Stimulated activated naive CD8-positive, alpha-beta T cell treated with anti-CD3 and anti-CD28 coated beads, Interleukin-15, Interleukin-2, amounts not matched to agents 100 U/mL and 50 U/mL, for 24 hours (primary cell): Measurements from ENCODE around the gene LRRIQ4.
A peak's percentile ranks its signal among the peaks of the same experiment; 100 is the strongest.

Source experiments
- ATAC-seq: fragments of 150-1000 bp; cut with Tn5 transposase; one replicate; pipeline ENCODE4 v1.10.0; 2021
- DNase-seq: peaks from one replicate; pipeline ENCODE4 v3.0.0; 2021

Gene LRRIQ4

DNA sequence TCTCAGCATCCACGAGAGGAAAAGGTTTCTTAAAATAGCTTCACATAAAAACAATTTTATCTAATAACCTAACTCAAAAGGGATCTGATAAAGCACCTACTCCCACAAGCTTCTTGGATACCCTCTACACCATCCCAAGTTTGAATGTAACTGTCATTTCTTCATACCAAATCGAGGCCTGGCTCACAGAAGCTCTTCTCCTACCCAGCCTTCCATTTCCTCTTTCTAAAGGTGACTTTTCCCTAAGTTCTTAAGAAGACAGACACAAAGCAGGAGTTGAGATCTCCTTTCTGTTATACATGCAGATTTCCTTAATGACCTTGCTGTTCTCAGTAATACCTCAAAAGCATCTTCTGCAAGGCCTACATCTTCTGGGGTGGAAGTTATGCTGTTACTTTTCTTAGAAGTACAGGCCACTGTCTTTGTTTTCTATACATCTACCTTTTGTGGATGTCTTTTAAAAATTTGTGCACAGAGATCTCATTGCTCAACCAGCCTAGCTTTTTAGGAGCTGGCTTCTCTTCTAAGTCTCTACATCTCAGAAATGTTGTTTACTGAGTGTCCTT, 3.4 kb upstream of the LRRIQ4 start:
- DNase-seq: no peak
- no peak for ATAC-seq

DNA sequence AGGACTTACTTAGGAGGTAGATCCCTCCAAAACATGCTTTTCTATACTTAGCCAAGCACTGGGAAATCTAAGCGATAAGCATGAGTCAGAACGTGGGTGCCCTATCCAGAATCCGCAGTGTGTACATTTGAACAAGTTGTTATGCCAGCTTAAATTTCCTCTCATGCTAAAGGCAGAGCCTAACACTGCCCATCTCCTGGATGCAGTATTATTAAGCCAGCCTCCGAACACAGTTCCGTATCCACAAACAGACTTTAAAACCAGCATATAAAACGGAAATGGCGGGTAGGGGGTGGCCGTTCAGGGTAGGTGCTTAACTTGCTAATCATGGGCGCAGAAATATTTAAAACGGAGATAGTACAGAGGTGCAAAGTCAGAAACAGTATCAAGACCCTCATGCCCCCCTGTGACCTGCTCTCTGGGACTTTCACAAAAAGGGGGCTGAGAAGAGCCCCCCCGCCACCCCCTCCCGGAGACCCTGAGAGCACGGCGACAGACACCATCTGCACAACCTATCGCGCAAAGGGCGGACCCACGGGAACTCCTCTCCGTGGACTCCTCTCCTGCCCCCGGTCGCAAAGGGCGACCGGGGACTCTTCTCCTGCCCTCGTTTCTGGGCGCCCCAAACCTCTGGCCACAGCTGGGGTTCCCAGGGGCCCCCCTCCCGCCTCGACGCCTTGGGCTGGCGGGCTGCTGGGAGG, 889 bp upstream of the LRRIQ4 start:
- no peak for DNase-seq
- peak; percentile 3 for ATAC-seq

DNA sequence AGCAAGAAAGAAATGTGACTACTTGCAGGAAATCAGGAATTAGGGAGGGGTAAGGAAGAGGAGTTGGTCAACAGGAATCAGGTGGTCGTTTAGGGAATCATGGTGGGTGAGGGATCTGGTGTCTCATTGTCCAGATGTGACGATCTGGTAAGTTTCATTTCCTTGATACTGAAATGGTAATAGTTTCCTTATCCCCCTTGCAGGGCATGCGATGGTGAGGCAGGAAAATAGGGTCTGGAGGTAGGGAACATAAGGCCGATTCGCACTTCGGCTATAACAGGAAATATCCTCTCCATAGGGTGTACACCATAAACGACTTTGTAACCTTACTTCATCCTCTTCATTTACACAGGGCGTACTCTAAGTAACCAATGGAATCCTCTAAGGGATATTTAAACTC, 608 bp downstream of the LRRIQ4 start:
- ATAC-seq (no peak), DNase-seq (no peak)

DNA sequence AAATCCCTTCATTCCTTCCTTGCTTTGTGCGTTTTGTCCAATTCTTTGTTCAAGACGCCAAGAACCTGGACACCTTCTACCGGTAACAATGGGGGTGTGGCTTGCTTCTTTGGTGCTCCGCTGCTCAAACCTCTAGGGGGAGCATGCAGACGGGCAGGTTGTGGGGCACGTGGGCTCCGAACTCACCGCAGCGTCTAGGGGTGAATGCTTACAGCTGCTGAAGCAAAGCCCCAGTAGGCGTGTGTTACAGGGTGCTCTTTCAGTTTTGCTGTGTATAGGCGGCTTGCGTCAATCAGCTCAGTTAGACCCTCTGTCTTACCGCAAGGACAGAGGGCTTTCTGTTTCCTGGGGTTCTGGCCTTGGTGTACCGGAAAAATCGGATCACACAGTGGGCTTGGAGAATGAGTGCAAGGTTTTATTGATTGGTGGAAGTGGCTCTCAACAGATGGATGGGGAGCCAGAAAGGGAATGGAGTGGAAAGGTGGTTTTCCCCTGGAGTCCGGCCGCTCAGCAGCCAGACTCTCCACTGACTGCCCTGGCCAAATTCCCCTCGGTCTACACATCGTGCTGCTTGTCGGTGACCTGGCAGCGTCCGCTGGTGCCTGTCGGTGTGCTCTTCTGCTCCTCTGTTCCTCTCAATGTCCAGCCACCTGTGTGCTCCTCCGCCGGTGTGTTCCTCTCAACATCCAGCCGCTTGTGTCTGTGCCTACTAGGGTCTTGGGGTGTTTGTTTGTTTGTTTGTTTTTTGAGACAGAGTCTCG, 1.3 kb downstream of the LRRIQ4 start:
- ATAC-seq (peak; percentile 91), DNase-seq (peak; percentile 77)

DNA sequence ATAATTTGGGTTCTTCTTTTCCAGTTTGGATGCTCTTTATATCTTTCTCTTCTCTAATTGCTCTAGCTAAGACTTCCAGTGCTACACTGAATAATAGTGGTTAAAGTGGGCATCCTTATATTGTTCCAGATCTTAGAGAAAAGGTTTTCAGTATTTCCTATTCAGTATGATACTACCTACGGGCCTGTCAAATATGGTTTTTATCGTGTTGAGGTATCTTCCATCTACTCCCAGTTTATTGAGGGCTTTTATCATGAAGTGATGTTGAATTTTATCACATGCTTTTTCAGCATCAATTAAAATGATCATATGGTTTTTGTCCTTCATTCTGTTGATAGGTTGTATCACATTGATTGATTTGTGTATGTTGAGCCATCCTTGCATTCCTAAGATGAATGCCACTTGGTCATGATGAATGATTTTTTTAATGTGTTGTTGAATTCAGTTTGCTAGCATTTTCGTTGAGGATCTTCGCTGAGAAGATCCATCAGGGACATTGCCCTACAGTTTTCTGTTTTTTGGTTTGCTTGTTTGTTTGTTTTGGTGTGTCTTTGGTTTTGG, 3.0 kb downstream of the LRRIQ4 start:
- no peak for DNase-seq
- ATAC-seq: no peak

DNA sequence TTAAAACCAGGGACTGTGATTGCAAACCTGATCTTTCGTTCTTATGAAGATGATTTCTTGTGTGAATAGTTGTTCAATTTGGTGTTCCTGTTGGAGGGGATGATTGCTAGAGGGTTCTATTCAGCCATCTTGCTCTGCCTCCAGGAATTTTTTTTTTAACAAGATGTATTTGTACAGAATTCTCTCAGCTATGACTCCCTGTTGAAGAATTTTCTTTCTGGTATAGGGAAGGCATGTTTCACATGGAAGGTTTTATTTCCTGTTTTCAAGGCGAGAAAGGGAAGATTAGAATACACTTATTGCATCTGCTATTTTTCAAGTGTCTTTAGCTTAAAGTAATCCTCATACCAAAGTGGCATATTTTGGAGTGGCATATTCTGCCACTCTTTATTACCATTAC, 5.6 kb downstream of the LRRIQ4 start:
- no peak for DNase-seq
- ATAC-seq: no peak

DNA sequence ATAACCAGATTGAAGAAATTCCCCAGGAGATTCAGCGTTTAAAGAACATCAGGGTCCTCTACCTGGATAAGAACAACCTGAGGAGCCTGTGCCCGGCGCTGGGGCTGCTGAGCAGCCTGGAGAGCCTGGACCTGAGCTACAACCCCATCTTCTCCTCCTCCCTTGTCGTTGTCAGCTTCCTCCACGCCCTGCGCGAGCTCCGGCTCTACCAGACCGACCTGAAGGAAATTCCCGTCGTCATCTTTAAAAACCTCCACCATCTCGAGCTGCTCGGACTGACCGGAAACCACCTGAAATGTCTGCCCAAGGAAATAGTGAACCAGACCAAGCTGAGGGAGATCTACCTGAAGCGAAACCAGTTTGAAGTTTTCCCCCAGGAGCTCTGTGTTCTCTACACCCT, 9.4 kb downstream of the LRRIQ4 start:
- no peak for ATAC-seq
- no peak for DNase-seq

DNA sequence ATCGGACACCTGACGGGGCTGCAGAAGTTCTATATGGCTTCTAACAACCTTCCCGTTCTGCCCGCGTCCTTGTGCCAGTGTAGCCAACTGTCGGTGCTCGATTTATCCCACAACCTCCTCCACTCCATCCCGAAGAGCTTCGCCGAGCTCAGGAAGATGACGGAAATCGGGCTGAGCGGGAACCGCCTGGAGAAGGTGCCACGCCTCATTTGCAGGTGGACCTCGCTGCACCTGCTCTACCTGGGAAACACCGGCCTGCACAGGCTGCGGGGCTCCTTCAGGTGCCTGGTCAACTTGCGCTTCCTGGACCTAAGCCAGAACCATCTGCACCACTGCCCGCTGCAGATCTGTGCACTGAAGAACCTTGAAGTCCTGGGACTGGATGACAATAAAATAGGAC, 9.9 kb downstream of the LRRIQ4 start:
- no peak for DNase-seq
- no peak for ATAC-seq

DNA sequence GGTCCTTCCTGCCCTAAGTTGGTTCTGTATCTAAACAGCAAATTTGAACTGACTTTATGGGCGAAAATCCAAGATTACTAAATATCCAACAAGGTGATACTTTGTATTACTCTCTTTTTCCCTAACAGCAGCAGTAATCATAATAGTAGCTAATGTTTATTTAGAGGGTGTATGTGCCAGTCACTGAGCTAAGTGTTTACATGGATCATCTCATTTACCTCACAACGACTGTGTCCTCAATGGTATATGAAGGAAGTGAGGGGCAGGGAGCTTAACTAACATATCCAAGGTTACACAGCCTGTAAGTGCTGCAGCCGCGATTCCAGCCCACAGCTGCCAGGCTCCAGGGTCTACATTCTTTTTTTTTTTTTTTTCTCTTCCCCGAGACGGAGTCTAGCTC, 10.3 kb downstream of the LRRIQ4 start:
- DNase-seq (no peak), ATAC-seq (no peak)

DNA sequence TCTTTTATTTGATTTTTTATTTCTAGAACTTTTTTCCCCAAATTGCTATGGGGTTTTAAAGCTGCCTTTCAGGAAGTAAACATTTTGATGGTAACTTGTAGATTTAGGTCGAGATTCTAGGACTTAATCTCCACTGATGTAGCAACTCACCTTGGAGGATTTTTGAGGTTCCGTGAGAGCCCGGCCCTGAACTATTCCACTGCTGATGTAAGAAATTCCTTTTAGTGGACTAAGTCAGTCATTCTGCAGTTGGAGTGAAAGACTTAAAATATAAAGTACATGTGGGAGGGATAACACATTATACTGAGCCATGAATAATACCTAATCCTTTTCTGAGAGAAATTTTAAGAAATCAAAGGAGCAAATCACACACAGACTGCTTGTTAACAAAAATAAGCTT, 12.6 kb downstream of the LRRIQ4 start:
- DNase-seq: no peak
- ATAC-seq: no peak

DNA sequence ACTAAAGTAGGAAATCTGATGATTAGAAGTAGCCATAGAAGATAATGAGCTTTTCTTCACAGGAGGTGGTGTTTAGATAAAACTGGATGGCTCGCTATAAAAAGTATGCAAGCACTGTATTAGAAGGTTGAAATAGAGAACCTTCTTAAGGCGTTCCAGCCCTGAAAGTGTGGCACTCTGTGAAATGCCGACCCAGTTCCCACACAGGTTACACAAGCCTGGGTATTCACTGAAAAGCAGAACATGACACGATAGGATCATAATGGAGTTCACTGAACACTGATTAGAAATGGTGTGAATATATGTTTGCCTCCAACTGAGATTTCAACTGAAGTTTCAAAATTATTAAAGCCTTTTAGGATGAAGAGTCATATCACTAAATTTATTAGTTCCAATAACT, 15.0 kb downstream of the LRRIQ4 start:
- no peak for ATAC-seq

DNA sequence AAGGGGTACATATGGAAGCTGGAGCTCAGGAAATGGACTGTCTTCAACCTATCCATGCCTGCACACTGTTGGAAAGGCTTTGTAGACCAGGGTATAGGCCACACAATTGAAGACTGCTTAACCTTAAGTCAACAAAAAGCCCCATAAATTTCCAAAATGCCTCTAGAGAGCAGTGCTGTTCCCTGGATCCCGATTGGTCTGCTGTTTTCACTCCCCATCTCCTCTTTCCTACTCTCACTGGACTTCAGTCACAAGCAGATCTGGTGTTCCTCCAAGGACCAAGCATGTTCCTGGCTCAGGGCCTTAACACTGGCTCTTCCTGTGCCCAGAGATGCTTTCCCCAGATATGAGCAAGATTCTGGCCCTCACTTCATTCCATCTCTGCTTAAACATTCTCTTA, 22.9 kb downstream of the LRRIQ4 start:
- no peak for ATAC-seq
- DNase-seq: no peak

More for the DNA sequence above, 15.0 kb downstream of the LRRIQ4 start:
- no peak for DNase-seq

DNA sequence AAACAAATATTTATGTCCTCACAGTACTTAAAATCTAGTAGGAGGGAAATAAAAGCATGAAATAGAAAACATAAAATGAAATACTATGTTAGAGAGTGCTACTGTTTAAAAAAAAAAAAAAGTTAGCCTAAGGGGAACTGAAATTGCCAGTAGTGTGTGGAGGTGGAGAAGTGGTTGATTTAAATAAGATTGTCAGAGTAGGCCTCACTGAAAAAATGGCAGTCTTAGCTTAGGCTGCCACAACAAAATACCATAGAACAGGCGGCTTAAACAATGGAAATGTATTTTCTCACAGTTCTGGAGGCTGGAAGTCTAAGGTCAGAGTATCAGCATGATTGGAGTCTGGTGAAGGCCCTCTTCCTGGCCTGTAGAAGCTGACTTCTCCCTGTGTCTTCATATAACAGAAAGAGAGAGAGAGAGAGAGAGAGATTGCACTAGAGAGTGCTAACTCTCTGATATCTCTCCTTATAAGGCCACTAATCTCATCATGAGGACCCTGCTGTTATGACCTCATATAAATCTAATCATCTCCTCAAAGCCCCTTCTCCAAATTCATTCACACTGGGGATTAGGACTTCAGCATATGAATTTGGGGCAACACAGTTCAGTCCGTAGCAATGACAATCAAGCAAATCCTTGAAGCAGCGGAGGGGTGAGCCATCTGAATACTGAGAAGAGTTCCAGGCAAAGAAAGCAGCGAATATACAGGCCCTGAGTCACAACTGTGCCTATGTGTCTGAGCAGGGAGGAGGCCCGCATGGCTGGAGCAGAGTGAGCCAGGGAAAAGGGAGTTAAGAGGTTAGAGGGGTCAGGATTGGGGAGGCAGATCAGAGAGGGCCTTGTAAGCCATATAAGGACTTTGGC, 23.6 kb downstream of the LRRIQ4 start:
- ATAC-seq (no peak), DNase-seq (no peak)

DNA sequence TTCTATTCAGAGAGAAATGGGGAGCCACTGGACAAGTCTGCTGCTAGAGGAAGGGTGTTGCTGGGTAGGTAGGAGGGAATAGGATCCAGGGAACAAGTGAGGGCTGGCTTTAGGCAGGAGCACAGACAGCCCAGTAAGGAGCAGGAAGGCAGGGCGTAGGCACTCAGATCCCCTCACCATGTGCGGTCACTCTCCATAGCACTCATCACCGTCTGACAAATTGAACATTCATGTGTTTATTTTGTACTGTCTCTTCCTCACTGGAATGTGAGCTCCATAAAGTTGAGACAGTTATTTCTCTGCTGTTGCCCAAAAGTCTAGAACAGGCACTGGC, 24.2 kb downstream of the LRRIQ4 start:
- DNase-seq: no peak
- no peak for ATAC-seq

DNA sequence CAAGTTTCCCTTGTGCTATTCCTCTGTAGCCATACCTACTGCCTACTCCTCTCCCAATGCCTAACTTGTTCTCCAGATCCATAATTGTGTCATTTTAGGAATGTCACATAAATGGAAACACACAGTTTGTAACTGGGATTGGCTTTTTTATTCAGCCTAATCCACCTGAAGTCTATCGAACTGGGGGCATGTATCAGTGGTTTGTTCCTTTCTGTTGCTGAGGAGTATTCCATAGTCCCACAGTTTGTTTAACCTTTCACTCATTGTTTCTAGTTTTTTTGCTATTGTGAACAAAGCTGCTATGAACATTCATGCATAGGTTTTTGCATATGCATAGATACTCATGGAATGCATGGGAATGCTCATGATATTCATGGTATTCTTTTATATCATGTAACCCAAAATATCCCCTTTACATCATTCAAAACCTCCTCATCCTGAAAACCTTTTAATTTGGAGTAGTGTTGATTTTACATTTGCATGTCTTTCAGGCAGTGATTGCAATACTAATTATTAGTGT, 25.9 kb downstream of the LRRIQ4 start:
- ATAC-seq (no peak), DNase-seq (no peak)

DNA sequence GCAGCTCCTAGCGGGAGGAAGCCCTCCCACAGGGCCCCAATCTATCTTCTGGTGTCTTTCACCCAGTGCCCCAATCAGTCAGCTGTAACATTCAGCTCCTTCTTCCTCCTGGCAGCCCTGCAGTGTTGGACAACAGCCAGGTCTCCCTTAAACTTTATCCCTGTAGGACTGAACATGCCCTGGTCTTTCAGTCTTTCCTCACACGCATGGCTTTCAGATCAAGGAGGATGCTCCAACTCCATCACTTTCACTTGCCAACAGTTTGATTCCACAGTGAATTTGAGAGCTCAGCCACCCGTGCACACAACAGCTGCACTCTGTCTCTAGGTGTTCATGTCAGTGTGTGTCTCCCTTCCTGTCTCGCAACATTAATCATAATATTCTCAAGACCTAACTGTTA, 28.5 kb downstream of the LRRIQ4 start:
- ATAC-seq: no peak
- no peak for DNase-seq

DNA sequence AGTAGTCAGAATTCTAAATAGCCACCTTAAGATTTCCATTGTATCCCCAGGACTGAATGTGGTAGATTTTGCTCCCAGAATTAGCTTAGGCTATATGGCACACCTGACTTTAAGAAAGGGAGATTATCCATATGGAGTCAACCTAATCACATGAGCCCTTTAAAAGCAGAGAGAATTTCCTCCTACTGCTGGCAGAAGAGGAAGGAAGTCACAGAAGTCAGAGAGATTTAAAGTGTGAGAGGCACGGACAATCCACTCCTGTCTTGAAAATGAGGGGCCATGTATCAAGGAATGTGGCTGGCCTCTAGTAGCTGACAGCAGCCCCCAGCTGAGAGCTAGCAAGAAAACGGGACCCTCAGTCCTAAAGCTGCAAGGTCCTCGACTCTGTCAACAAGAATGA, 30.3 kb downstream of the LRRIQ4 start:
- ATAC-seq: no peak
- DNase-seq: no peak

DNA sequence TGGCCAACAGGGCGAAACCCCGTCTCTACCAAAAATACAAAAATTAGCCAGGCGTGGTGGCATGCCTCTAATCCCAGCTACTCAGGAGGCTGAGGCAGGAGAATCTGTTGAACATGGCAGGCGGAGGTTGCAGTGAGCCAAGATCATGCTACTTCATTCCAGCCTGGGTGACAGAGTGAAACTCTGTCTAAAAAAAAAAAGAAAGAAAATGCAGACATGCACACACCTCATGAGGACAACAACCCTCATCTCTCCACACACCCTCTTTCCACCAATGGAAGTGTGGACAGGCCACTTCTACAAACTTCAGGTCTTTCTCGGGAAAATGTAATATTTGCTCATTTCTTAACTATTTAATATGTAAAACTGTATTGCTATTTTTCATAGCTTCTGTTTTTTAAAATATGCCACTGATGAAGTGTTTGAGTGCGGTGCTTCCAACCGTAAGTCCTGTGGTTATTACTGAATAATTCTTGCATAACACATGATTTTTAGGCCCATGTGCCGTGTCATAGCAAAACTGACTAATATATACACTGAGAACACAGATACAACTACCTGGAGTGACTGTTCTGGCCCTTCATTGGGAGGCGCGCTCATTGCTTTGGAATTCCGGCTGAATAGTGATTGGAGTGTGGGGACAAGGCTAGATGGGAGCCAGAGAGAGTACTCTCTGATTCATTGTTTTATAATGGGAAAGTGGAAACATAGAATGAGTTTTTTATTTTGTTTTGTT, 34.0 kb downstream of the LRRIQ4 start:
- no peak for ATAC-seq

DNA sequence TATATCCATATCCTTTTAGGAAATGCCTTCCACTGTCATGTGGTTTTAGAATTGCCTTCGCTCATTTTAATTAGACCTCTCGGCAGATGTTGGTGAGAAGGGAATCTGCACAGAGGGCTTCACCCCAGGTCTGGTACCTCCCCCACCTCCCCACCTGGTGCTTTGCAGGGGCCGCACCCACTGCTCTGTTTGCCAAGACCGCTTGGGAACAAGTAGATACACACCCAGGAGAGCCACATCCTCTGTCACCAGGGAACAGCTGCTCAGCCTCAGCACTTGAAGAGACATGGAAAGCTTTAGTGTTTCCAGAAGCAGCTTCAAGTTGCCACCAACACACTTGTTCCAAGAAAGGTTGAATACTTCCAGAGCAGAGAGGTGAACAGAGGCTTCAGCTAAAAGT, 35.2 kb downstream of the LRRIQ4 start:
- no peak for ATAC-seq
- no peak for DNase-seq

More for the DNA sequence above, 34.0 kb downstream of the LRRIQ4 start:
- no peak for DNase-seq

DNA sequence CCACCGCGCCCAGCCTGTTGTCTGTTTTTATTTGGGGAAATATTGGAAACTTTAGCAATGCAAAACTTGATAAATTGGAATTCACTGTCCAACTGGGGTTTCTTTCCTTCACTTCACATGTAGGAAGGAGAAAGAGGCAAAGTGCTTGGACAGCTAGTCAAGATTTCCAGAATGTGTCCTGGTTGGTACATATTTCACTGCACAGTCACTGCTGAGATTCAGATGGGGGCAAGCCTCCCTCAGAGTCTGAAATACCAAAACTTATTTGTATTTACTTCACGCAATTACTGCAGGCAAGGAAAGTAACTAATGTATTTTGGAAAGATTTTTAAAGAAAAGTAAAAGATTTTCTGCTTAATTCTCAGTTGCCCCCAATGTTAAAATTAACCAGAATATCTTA, 36.1 kb downstream of the LRRIQ4 start:
- no peak for DNase-seq

DNA sequence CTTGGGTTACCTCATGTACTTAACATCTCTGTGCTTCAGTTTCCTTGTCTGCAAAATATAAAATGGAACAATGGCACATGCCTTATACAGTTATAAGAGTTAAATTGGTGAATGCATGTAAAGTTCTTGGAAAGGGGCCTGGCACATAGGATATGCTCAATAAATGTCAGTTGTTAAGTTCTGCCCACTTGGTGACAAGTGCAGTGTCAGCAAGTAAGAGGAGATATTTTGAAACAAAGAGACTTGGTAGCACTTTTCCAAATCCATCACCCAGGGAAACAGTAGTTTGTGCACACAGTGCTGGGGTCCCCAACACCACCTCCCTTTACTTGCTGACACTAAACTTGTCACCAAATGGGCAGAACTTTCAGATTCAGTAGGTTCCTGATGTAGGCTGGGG, 37.9 kb downstream of the LRRIQ4 start:
- ATAC-seq (no peak), DNase-seq (no peak)

More for the DNA sequence above, 36.1 kb downstream of the LRRIQ4 start:
- ATAC-seq: no peak

DNA sequence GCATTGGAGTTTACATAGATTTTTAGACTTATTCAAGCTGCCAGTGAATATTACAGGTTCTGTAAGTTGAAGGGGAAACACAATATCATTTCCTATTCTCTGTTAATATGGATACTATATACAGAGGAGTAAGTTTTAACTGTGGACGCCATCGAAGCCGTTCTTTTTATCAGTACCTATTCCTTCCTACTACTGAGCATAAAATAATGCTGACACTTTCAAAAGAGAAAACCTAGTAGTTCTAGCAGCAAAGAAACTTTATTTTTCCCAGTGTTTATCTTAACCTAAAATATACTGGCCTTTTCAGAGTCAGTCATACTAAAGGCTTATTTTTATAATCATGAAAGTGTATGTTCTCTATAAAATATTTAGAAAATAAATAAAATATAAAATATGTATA, 42.8 kb downstream of the LRRIQ4 start:
- no peak for ATAC-seq
- DNase-seq: no peak
